ENCODE data around the gene GPSM3.

Gene GPSM3

DNA sequence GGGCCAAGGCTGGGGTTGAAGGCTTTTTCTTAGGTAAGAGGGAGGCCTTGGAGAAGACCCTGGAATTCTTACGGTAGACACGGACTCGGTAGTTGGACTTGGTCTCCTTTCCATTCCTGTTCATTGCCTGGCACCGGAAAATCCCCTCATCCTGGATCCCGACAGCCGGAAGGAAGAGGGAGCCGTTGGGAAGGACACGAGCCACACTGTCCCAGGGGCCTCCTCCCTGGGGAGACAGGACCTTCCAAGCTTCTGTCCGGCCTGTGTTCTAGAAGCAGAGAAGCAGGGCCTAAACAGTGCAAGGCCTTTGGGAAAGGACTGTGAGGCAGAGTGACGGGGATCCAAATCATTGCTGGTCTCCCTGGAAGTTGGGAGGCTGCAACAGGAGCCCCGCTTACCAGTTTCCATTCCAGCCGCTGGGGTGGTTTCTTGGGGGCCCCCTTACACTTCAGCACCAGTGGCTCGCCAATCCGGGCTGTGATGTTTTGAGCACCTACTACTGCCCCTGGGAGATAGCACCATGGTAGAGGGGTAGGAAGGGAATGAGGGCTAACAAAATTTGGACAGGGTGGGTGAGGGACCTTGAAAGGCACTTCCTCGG, 8.9 kb downstream of the GPSM3 start:
- H3K4me3 ChIP-seq (ENCODE audit: insufficient read depth in 1 of 2, low read depth in 1 of 2, low read length in 2 of 2) = no peak overlapping the region
- no peak overlapping the region for H2BK120ac ChIP-seq (ENCODE audit: low read depth, low read length)
- peak overlapping the region; percentile 36 for H3K9ac ChIP-seq (ENCODE audit: low read length)
- H3K9me3 ChIP-seq (ENCODE audit: control insufficient read depth, low read length) = no peaks in the 10 kb centered on the region
- 95% methylated on average over 15 of the region's 15 CpGs for WGBS
- no peak overlapping the region for H3K27ac ChIP-seq (ENCODE audit: low read length, poor library complexity, severe bottlenecking)
- peaks cover 25% of the 10 kb centered on the region for H3K4me1 ChIP-seq (ENCODE audit: control insufficient read depth, insufficient read depth, low read depth, low read length)
- H2AFZ ChIP-seq (ENCODE audit: low read depth, low read length) = no peak overlapping the region
- H3K4me2 ChIP-seq (ENCODE audit: low read length, poor library complexity, severe bottlenecking) = no peak overlapping the region
- no peaks in the 10 kb centered on the region for H3K27me3 ChIP-seq (ENCODE audit: control insufficient read depth in 1 of 2, insufficient read depth in 1 of 2, low read length in 2 of 2)
- H2BK15ac ChIP-seq (ENCODE audit: low read depth, poor library complexity, severe bottlenecking) = no peak overlapping the region
- no peak overlapping the region for H2BK5ac ChIP-seq (ENCODE audit: low read depth, low read length, poor library complexity, severe bottlenecking)
- peaks cover 67 to 68% of the 10 kb centered on the region in 2 experiments for H3K36me3 ChIP-seq (ENCODE audit: control insufficient read depth in 1 of 2, insufficient read depth in 2 of 2, low read depth in 1 of 2, low read length in 2 of 2)
- no peak overlapping the region for H4K8ac ChIP-seq (ENCODE audit: low read length)
- H3K23ac ChIP-seq (ENCODE audit: low read length in 2 of 2) = no peak overlapping the region
- peaks cover 36% of the 10 kb centered on the region for H3K79me1 ChIP-seq (replicated peaks; ENCODE audit: low read length, poor library complexity, severe bottlenecking)
- H3K18ac ChIP-seq (ENCODE audit: low read depth in 1 of 2, low read length in 2 of 2) = no peak overlapping the region
- no peak for DNase-seq
- no peak overlapping the region for H2AK5ac ChIP-seq (ENCODE audit: low read length, severe bottlenecking)
- H4K91ac ChIP-seq (ENCODE audit: low read length) = no peak overlapping the region
- H3K4ac ChIP-seq (ENCODE audit: low read depth in 1 of 2, low read length in 2 of 2) = no peak overlapping the region
- no peak overlapping the region for H3K14ac ChIP-seq (ENCODE audit: low read length in 2 of 2)
- no peak overlapping the region for H2BK12ac ChIP-seq (ENCODE audit: low read length in 2 of 2)

DNA sequence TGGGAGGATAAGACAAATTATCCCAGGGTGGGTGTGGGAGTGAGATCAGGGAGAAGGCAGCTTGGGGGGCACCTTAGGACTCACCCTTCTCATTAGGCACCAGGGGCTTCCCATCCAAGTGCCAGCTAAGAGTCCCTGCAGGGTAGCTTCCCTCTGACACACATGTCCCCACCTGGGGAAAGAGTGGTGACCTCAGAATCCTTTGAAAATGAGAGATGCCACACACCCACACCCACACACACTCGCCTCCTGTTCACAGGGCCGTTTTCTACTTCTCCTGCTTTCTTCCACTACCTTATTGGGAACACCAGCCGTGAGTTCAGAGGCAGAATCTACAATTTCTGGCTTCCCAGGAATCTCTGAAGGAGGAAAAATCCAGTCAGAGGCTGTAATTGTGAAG, 9.4 kb downstream of the GPSM3 start:
- H2BK15ac ChIP-seq (ENCODE audit: low read depth, poor library complexity, severe bottlenecking) = no peak overlapping the region
- no peak overlapping the region for H2AK5ac ChIP-seq (ENCODE audit: low read length, severe bottlenecking)
- H4K91ac ChIP-seq (ENCODE audit: low read length) = no peak overlapping the region
- peaks cover 37% of the 10 kb centered on the region for H3K79me1 ChIP-seq (replicated peaks; ENCODE audit: low read length, poor library complexity, severe bottlenecking)
- H3K27me3 ChIP-seq (ENCODE audit: control insufficient read depth in 1 of 2, insufficient read depth in 1 of 2, low read length in 2 of 2) = no peaks in the 10 kb centered on the region
- no peak overlapping the region for H4K8ac ChIP-seq (ENCODE audit: low read length)
- H2BK5ac ChIP-seq (ENCODE audit: low read depth, low read length, poor library complexity, severe bottlenecking) = no peak overlapping the region
- 97% methylated on average over 3 of the region's 3 CpGs for WGBS
- peaks cover 64 to 67% of the 10 kb centered on the region in 2 experiments for H3K36me3 ChIP-seq (ENCODE audit: control insufficient read depth in 1 of 2, insufficient read depth in 2 of 2, low read depth in 1 of 2, low read length in 2 of 2)
- H3K18ac ChIP-seq (ENCODE audit: low read depth in 1 of 2, low read length in 2 of 2) = no peak overlapping the region
- H2BK12ac ChIP-seq (ENCODE audit: low read length in 2 of 2) = no peak overlapping the region
- H3K14ac ChIP-seq (ENCODE audit: low read length in 2 of 2) = no peak overlapping the region
- H3K27ac ChIP-seq (ENCODE audit: low read length, poor library complexity, severe bottlenecking) = no peak overlapping the region
- H3K9me3 ChIP-seq (ENCODE audit: control insufficient read depth, low read length) = no peaks in the 10 kb centered on the region
- H3K23ac ChIP-seq (ENCODE audit: low read length in 2 of 2) = no peak overlapping the region
- H3K4me1 ChIP-seq (ENCODE audit: control insufficient read depth, insufficient read depth, low read depth, low read length) = peaks cover 21% of the 10 kb centered on the region
- H3K4me2 ChIP-seq (ENCODE audit: low read length, poor library complexity, severe bottlenecking) = no peak overlapping the region
- H3K9ac ChIP-seq (ENCODE audit: low read length) = peak overlapping the region; percentile 36
- H3K4ac ChIP-seq (ENCODE audit: low read depth in 1 of 2, low read length in 2 of 2) = no peak overlapping the region
- DNase-seq = no peak
- H2AFZ ChIP-seq (ENCODE audit: low read depth, low read length) = no peak overlapping the region
- H3K4me3 ChIP-seq (ENCODE audit: insufficient read depth in 1 of 2, low read depth in 1 of 2, low read length in 2 of 2) = no peak overlapping the region
- H2BK120ac ChIP-seq (ENCODE audit: low read depth, low read length) = no peak overlapping the region

DNA sequence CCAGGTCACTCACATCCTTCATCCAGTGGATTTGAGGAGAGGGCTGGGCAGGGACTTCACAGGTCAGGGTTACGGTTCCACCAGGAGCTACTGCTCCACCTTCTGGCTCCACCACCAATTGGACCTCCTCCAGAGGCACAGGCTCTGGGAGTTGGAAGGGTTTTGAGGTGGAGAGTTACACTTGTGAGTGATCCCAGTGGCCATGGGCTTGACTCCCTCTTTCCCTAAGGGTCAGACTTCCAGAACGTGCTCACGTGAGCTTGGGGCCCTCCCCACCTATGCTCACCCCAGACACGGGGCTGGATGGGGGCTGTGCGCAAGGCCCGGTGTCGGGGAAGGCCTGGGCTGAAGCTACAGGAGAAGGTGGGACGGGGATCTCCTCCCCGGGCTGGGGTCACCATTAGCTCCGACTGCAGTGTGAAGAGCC, 9.9 kb downstream of the GPSM3 start:
- Histone ChIP-seq H3K27ac (ENCODE audit: low read length, poor library complexity, severe bottlenecking) (no peak overlapping the region), H3K9me3 (ENCODE audit: control insufficient read depth, low read length) (no peaks in the 10 kb centered on the region), H2BK12ac (ENCODE audit: low read length in 2 of 2) (no peak overlapping the region), H3K36me3 (ENCODE audit: control insufficient read depth in 1 of 2, insufficient read depth in 2 of 2, low read depth in 1 of 2, low read length in 2 of 2) (peaks cover 60 to 62% of the 10 kb centered on the region in 2 experiments), H2BK15ac (ENCODE audit: low read depth, poor library complexity, severe bottlenecking) (no peak overlapping the region), H3K14ac (ENCODE audit: low read length in 2 of 2) (no peak overlapping the region), H3K23ac (ENCODE audit: low read length in 2 of 2) (no peak overlapping the region), H3K4me3 (ENCODE audit: insufficient read depth in 1 of 2, low read depth in 1 of 2, low read length in 2 of 2) (no peak overlapping the region), H2AFZ (ENCODE audit: low read depth, low read length) (no peak overlapping the region), H3K4ac (ENCODE audit: low read depth in 1 of 2, low read length in 2 of 2) (no peak overlapping the region), H3K4me1 (ENCODE audit: control insufficient read depth, insufficient read depth, low read depth, low read length) (peaks cover 17% of the 10 kb centered on the region), H2BK120ac (ENCODE audit: low read depth, low read length) (no peak overlapping the region), H3K79me1 (replicated peaks; ENCODE audit: low read length, poor library complexity, severe bottlenecking) (peaks cover 35% of the 10 kb centered on the region), H2BK5ac (ENCODE audit: low read depth, low read length, poor library complexity, severe bottlenecking) (no peak overlapping the region), H3K27me3 (ENCODE audit: control insufficient read depth in 1 of 2, insufficient read depth in 1 of 2, low read length in 2 of 2) (no peaks in the 10 kb centered on the region), H3K18ac (ENCODE audit: low read depth in 1 of 2, low read length in 2 of 2) (no peak overlapping the region), H3K9ac (ENCODE audit: low read length) (peak overlapping the region; percentile 36), H3K4me2 (ENCODE audit: low read length, poor library complexity, severe bottlenecking) (no peak overlapping the region), H4K8ac (ENCODE audit: low read length) (no peak overlapping the region), H4K91ac (ENCODE audit: low read length) (no peak overlapping the region), H2AK5ac (ENCODE audit: low read length, severe bottlenecking) (no peak overlapping the region)
- 96% methylated on average over 9 of the region's 10 CpGs for WGBS
- DNase-seq = no peak

- peaks cover 14% of the 10 kb centered on the region for H3K4me1 ChIP-seq (ENCODE audit: control insufficient read depth, insufficient read depth, low read depth, low read length)
- peak overlapping the region; percentile 8 for H3K9ac ChIP-seq (ENCODE audit: low read length)
- no peak overlapping the region for H3K23ac ChIP-seq (ENCODE audit: low read length in 2 of 2)
- H2BK12ac ChIP-seq (ENCODE audit: low read length in 2 of 2) = peak overlapping the region in 1 of 2 experiments; percentile 24
- no peak for DNase-seq
- WGBS = 96% methylated on average over 9 of the region's 10 CpGs
- H3K36me3 ChIP-seq (ENCODE audit: control insufficient read depth in 1 of 2, insufficient read depth in 2 of 2, low read depth in 1 of 2, low read length in 2 of 2) = peaks cover 54 to 57% of the 10 kb centered on the region in 2 experiments
- H2AFZ ChIP-seq (ENCODE audit: low read depth, low read length) = no peak overlapping the region
- no peaks in the 10 kb centered on the region for H3K9me3 ChIP-seq (ENCODE audit: control insufficient read depth, low read length)
- H4K8ac ChIP-seq (ENCODE audit: low read length) = no peak overlapping the region
- H2AK5ac ChIP-seq (ENCODE audit: low read length, severe bottlenecking) = no peak overlapping the region
- H2BK5ac ChIP-seq (ENCODE audit: low read depth, low read length, poor library complexity, severe bottlenecking) = no peak overlapping the region
- no peak overlapping the region for H3K27ac ChIP-seq (ENCODE audit: low read length, poor library complexity, severe bottlenecking)
- no peak overlapping the region for H2BK15ac ChIP-seq (ENCODE audit: low read depth, poor library complexity, severe bottlenecking)
- no peak overlapping the region for H3K4me2 ChIP-seq (ENCODE audit: low read length, poor library complexity, severe bottlenecking)
- H2BK120ac ChIP-seq (ENCODE audit: low read depth, low read length) = no peak overlapping the region
- H3K79me1 ChIP-seq (replicated peaks; ENCODE audit: low read length, poor library complexity, severe bottlenecking) = peaks cover 35% of the 10 kb centered on the region
- no peaks in the 10 kb centered on the region for H3K27me3 ChIP-seq (ENCODE audit: control insufficient read depth in 1 of 2, insufficient read depth in 1 of 2, low read length in 2 of 2)
- H3K4me3 ChIP-seq (ENCODE audit: insufficient read depth in 1 of 2, low read depth in 1 of 2, low read length in 2 of 2) = no peak overlapping the region
- H4K91ac ChIP-seq (ENCODE audit: low read length) = no peak overlapping the region
- no peak overlapping the region for H3K18ac ChIP-seq (ENCODE audit: low read depth in 1 of 2, low read length in 2 of 2)
- no peak overlapping the region for H3K4ac ChIP-seq (ENCODE audit: low read depth in 1 of 2, low read length in 2 of 2)
- H3K14ac ChIP-seq (ENCODE audit: low read length in 2 of 2) = no peak overlapping the region
Measured at GRCh38 chr6:32181915-32182529, 10.4 kb downstream of the GPSM3 start.

All from mesenchymal stem cell (in vitro differentiated cells and primary cell).